ENCODE measurements around the gene CGB2.
"Not testable (repeated sequence)": the region's sequence is repeated elsewhere in the genome, so short reads cannot be mapped to it uniquely, and the experiment has no call there.

CGB2 gene

GRCh38 chr19:49011194-49011593 lies 20.5 kb upstream of the CGB2 start:
- DNase-seq: no peak

- DNase-seq: no peak
Measured at GRCh38 chr19:49014123-49014869, 17.4 kb upstream of the CGB2 start.

DNA sequence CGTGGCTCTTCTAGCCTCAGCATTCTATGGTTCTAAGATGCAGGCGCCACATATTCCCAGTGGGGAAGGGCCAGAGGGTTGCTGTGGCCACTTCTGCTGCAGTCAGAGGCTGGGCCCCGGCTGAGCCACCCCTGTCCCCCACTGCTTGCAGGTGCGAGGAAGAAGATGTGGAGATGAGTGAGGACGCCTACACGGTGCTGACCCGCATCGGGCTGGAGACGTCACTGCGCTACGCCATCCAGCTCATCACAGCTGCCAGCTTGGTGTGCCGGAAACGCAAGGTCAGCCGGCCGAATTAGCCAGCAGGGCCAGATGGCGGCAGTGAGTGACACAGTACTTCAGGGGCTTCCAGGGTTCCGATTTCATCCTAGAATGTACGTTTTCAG lies 16.8 kb upstream of the CGB2 start:
- no peak for DNase-seq

GRCh38 chr19:49016067-49016839 lies 15.4 kb upstream of the CGB2 start:
- DNase-seq: no peak

DNA sequence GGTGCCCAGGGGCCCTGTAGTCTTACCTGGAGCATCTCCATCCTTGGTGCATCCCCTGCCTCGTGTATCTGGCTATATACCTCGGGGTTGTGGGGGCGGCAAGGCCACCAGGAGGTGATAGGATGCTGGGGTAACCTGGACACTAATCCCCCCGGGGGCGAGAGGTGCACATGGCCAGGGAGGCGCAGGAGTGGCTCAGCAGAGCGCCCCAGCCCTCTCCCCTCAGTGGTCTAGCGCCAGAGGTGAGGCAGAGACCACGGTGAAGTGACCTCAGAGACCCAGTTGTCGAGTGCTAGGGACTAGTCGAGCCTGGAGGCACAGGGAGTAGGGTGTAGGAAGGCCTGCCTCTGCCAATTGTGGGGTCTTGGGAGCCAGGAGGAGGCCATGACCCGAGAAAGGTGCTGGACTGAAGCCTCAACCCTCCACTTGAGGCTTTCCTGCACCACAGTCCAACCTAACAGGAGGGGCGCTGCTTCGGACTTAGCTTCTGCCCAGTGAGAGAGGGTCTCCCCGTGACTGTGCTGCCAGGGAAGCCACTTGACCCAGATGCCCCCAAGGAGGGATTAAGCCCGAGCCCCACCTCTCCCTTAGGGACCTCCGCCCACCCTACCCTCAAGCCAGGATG lies 14.5 kb upstream of the CGB2 start, which contains the start of gene LHB:
Gene LHB, minus strand, starts transcription at position 51 of the 625 bp plus-strand sequence. Its CDS starts 10 bp downstream, at position 41.
- DNase-seq: no peak

- DNase-seq: peak; percentile 59
Measured at GRCh38 chr19:49017666-49018351, 13.9 kb upstream of the CGB2 start.

DNA sequence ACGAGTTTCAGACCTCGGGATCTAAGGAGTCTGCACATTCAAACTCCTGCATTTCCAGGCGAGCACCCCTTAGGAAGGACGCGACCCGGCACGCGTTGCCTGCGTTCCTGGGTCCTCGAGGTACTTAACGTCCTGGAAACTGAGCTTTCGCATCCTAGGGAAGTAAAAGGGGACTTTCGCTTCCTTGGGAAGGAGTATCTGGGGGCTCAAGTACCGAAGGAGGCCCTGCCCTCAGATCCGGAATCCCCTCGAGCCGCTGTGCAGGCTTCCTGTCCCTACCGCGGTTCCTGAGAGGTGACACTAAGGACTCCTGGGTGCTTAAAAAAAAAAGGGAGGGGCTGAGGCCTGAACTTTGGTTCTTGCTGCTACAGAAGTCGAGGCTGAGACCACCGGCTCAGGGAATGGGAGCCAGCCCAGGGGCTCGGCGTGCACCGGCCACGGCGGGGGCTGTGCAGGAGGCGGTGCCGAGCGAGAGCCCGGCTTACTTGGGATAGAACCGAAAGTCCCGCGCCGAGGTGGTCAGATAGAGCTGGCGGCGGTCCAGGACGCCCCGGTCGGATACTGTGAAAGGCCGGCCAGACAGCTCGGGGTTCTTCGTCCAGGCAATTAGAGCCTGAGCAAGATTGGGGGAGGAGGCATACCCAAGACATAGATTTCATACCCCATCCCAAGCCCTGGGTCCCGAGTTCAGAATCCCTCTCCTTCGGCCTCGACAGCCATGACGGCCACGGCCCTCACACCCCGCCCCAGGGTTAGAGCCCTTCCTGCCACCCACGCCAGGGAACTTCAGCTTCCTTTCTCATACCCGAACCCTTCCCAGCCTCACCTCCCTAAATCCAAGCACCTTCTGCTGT lies 13.1 kb upstream of the CGB2 start:
- not testable (repeated sequence) for DNase-seq

- peak; percentile 48 for DNase-seq
Measured at GRCh38 chr19:49019242-49019932, 12.3 kb upstream of the CGB2 start.

- no peak for DNase-seq
Measured at GRCh38 chr19:49020342-49020741, 11.3 kb upstream of the CGB2 start.

- DNase-seq: no peak
Measured at GRCh38 chr19:49020931-49021895, 10.5 kb upstream of the CGB2 start.

DNA sequence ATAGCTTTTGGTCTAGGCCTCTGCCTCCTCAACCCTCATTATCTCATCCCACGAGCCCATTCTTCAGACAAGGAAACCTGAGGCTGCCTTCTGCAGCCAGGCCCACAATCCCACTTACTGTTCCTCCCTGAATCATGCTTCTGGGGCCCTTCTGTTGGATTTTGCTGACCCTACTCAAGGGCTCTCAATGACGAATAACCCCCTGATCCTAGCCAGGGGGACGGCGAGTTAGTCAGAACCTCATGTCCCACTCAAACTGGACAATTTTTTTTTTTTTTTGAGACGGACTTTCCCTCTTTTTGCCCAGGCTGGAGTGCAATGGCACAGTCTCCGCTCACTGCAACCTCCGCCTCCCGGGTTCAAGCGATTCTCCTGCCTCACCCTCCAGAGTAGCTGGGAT lies 9.6 kb upstream of the CGB2 start:
- no peak for DNase-seq

DNA sequence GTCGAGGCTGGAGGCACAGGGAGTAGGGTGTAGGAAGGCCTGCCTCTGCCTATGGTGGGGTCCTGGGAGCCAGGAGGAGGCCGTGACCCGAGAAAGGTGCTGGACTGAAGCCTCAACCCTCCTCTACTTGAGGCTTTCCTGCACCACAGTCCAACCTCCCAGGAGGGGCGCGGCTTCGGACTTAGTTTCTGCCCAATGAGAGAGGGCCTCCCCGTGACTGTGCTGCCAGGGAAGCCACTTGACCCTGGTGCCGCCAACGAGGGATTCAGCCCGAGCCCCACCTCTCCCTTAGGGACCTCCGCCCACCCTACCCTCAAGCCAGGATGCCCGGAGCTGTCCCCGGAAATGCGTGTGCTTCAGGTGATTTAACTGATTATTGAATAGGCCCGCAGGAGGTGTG lies 7.5 kb upstream of the CGB2 start, which contains the start of gene CGB3:
Gene CGB3, minus strand, starts transcription at position 101 of the 400 bp plus-strand sequence. CDS start 362 bp downstream, outside the sequence.
- DNase-seq: not testable (repeated sequence)

- DNase-seq: not testable (repeated sequence)
Measured at GRCh38 chr19:49025088-49025487, 6.6 kb upstream of the CGB2 start.

GRCh38 chr19:49025599-49025998 lies 6.1 kb upstream of the CGB2 start:
- DNase-seq: not testable (repeated sequence)

DNA sequence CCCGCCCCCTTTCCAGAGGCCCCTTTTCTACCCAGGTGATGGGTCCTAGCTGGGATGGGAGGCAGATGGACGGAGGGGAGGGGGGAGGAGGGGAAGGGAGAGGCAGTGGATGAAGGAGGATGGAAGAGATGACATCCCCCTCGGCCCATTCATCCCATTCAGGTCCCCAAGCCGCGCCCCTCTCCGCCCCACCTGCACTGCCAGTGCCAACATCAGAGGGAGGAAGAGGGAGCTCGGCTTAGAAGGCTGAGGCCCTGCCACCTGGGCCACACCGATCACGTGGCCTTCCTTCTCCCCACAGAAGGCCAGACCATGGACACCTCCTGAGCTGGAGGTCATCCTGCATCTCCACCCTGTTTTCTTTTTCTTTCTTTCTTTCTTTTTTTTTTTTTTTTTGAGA lies 3.0 kb upstream of the CGB2 start:
- not testable (repeated sequence) for DNase-seq

GRCh38 chr19:49029749-49030148 lies 1.9 kb upstream of the CGB2 start:
- DNase-seq: not testable (repeated sequence)

- not testable (repeated sequence) for DNase-seq
Measured at GRCh38 chr19:49030323-49030722, 1.4 kb upstream of the CGB2 start.

DNA sequence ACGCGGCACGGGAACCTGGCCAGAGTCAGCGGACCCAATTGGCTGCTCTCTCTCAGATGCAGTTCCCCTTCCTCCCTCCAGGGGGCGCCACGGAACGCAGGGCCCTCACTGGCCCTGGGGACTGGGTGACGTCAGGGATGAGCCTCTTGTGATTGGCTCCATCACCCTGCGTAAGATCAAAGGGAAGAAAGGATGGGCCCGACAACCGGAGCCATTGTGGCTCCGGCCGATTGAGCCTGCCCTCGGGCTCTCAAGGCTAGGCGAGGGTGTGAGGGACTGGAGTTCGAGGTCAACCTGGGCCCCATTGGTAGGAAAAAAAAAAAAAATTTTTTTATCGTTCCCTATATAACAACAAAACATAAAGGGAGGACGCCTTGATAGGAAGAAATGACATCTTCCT lies 5.1 kb downstream of the CGB2 start, which contains the start of gene CGB1:
Gene CGB1, minus strand, starts transcription at position 81 of the 400 bp plus-strand sequence. CDS start 184 bp downstream, outside the sequence.
- not testable (repeated sequence) for DNase-seq

DNA sequence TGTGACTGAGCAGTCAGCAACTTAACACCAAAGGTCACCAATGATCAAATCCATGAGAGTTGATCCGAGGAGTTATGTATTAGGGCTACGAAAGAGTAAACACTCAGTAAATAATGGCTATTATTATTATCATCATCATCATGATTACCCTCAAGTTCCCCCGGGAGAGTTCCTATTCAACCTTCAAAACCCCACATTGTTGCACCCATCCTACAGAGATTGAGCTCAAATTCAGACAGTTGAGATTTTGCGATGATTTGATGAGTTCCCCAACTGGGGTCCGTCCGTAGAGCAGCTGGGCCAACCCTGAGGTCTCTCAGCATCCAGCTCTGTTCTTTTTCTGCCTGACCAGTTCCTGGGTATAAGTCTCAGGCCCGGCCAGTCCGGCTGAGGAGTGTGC lies 6.4 kb downstream of the CGB2 start:
- not testable (repeated sequence) for DNase-seq

All from effector CD4-positive, alpha-beta T cell (primary cell).